ENCODE results near the gene GRIN2A.
A peak's percentile ranks its signal among the peaks of the same experiment; 100 is the strongest.

The GRIN2A gene

GRCh38 chr16:9805109-9805508, 377.1 kb downstream of the GRIN2A start:
- no peak for DNase-seq

- DNase-seq, result no peak
Observed at GRCh38 chr16:9802160-9802559, 380.1 kb downstream of the GRIN2A start.

GRCh38 chr16:9801651-9802050, 380.6 kb downstream of the GRIN2A start:
- DNase-seq, result no peak

- no peak for DNase-seq
Observed at GRCh38 chr16:9800186-9800738, 382.0 kb downstream of the GRIN2A start.

GRCh38 chr16:9798952-9799580, 383.2 kb downstream of the GRIN2A start:
- no peak for DNase-seq

- DNase-seq, result no peak
Observed at GRCh38 chr16:9798474-9798873, 383.8 kb downstream of the GRIN2A start.

- peak; percentile 31 for DNase-seq
Observed at GRCh38 chr16:9797306-9797705, 384.9 kb downstream of the GRIN2A start.

- DNase-seq, result no peak
Observed at GRCh38 chr16:9793623-9794022, 388.6 kb downstream of the GRIN2A start.

GRCh38 chr16:9791556-9791955, 390.7 kb downstream of the GRIN2A start:
- DNase-seq, result no peak

- DNase-seq, result no peak
Observed at GRCh38 chr16:9790199-9790598, 392.0 kb downstream of the GRIN2A start.

- no peak for DNase-seq
Observed at GRCh38 chr16:9787717-9788116, 394.5 kb downstream of the GRIN2A start.

- no peak for DNase-seq
Observed at GRCh38 chr16:9780831-9781230, 401.4 kb downstream of the GRIN2A start.

- DNase-seq, result no peak
Observed at GRCh38 chr16:9778849-9779248, 403.4 kb downstream of the GRIN2A start.

GRCh38 chr16:9775998-9776397, 406.2 kb downstream of the GRIN2A start:
- DNase-seq, result no peak

- DNase-seq, result no peak
Observed at GRCh38 chr16:9773289-9773688, 408.9 kb downstream of the GRIN2A start.

GRCh38 chr16:9772526-9773225, 409.6 kb downstream of the GRIN2A start:
- DNase-seq, result no peak

GRCh38 chr16:9766891-9767290, 415.3 kb downstream of the GRIN2A start:
- DNase-seq, result no peak

GRCh38 chr16:9763505-9763904, 418.7 kb downstream of the GRIN2A start:
- no peak for DNase-seq

- no peak for DNase-seq
Observed at GRCh38 chr16:9761870-9762269, 420.4 kb downstream of the GRIN2A start.

GRCh38 chr16:9757687-9758086, 424.5 kb downstream of the GRIN2A start:
- no peak for DNase-seq

GRCh38 chr16:9756434-9756833, 425.8 kb downstream of the GRIN2A start:
- no peak for DNase-seq

- no peak for DNase-seq
Observed at GRCh38 chr16:9755081-9755480, 427.1 kb downstream of the GRIN2A start.

- DNase-seq, result no peak
Observed at GRCh38 chr16:9741776-9742175, 440.5 kb downstream of the GRIN2A start.

- DNase-seq, result no peak
Observed at GRCh38 chr16:9739301-9739700, 442.9 kb downstream of the GRIN2A start.

GRCh38 chr16:9738690-9739089, 443.5 kb downstream of the GRIN2A start:
- no peak for DNase-seq

Data from HCEC 1CT (cell line).